ENCODE data around the gene CD2. TPM values are rescaled to one million over a fixed set of nuclear protein-coding genes. Genes with fewer than 3 reads are reported as not detected.
A peak's percentile ranks its signal among the peaks of the same experiment; 100 is the strongest.

CD2 gene
- total RNA-seq, 1 donor from 2014 or later: 1.5 TPM

GRCh38 chr1:116791727-116792126, 37.5 kb downstream of the CD2 start:
- no peaks in the 10 kb centered on the region for H3K36me3 ChIP-seq
- H3K4me1 Mint-ChIP-seq: no peaks in the 10 kb centered on the region
- no peak overlapping the region for H3K27ac ChIP-seq
- TF ChIP-seq CTCF (IDR thresholded peaks at IDR 0.05): no peak
- TF ChIP-seq EZH2phosphoT487 (IDR thresholded peaks at IDR 0.05): no peak
- no peak for TF ChIP-seq EZH2 (IDR thresholded peaks at IDR 0.05)
- no peaks in the 10 kb centered on the region for H4K20me1 ChIP-seq (ENCODE audit: low read depth)
- no peaks in the 10 kb centered on the region for H3K4me1 ChIP-seq
- no peak overlapping the region for H3K4me2 ChIP-seq
- no peaks in the 10 kb centered on the region for H3F3A ChIP-seq (ENCODE audit: low read depth)
- no peaks in the 10 kb centered on the region for H3K36me3 Mint-ChIP-seq
- H3K9me3 Mint-ChIP-seq: peaks cover 6% of the 10 kb centered on the region
- peak overlapping the region; percentile 16 for H3K27ac Mint-ChIP-seq
- no peak overlapping the region for H3K9ac ChIP-seq
- DNase-seq (ENCODE audit: low spot score): no peak
- H3K79me2 ChIP-seq (ENCODE audit: low read depth): no peaks in the 10 kb centered on the region
- H3K4me3 ChIP-seq: no peak overlapping the region
- H2AFZ ChIP-seq (replicated peaks): no peak overlapping the region
- H3K9me3 ChIP-seq (ENCODE audit: low read depth): no peaks in the 10 kb centered on the region
- no peaks in the 10 kb centered on the region for H3K27me3 ChIP-seq
- peaks cover 3% of the 10 kb centered on the region for H3K27me3 Mint-ChIP-seq (ENCODE audit: insufficient read depth, low read depth)
- H3K4me3 Mint-ChIP-seq: no peak overlapping the region

DNA sequence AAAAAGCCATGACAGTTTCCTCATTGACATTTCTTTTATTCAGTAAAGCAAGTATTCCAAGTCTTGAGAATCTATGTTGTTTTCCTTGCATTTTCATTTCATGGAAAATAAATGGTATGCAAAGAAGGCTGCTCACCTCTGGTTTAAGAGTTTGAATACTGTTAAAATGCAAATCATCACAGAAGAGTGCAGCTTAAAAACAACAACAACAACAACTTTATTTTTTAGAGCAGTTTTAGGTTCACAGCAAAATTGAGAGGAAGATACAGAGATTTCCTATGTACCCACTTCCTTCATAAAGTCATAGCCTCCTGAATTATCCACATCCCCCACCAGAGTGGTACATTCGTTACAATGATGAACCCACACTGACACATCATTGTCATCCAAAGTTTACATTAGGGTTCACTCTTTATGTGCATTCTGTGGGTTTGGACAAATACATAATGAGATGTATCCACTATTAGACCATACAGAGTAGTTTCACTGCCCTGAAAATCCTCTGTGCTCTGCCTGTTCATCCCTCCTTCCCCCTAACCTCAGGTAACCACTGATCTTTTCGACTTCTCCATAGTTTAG, 39.2 kb downstream of the CD2 start:
- no peak overlapping the region for H2AFZ ChIP-seq (replicated peaks)
- no peak overlapping the region for H3K4me3 Mint-ChIP-seq
- no peak overlapping the region for H3K4me3 ChIP-seq
- H3K36me3 Mint-ChIP-seq: no peaks in the 10 kb centered on the region
- H3F3A ChIP-seq (ENCODE audit: low read depth): no peaks in the 10 kb centered on the region
- H3K4me2 ChIP-seq: no peak overlapping the region
- H3K36me3 ChIP-seq: no peaks in the 10 kb centered on the region
- H3K4me1 Mint-ChIP-seq: no peaks in the 10 kb centered on the region
- no peak overlapping the region for H3K9ac ChIP-seq
- no peak for TF ChIP-seq EZH2phosphoT487 (IDR thresholded peaks at IDR 0.05)
- TF ChIP-seq EZH2 (IDR thresholded peaks at IDR 0.05): no peak
- TF ChIP-seq CTCF (IDR thresholded peaks at IDR 0.05): no peak
- DNase-seq (ENCODE audit: low spot score): no peak
- peaks cover 3% of the 10 kb centered on the region for H3K9me3 Mint-ChIP-seq
- no peaks in the 10 kb centered on the region for H3K79me2 ChIP-seq (ENCODE audit: low read depth)
- H3K9me3 ChIP-seq (ENCODE audit: low read depth): no peaks in the 10 kb centered on the region
- no peak overlapping the region for H3K27ac Mint-ChIP-seq
- H3K4me1 ChIP-seq: no peaks in the 10 kb centered on the region
- no peak overlapping the region for H3K27ac ChIP-seq
- no peaks in the 10 kb centered on the region for H4K20me1 ChIP-seq (ENCODE audit: low read depth)
- H3K27me3 ChIP-seq: no peaks in the 10 kb centered on the region
- peaks cover 3% of the 10 kb centered on the region for H3K27me3 Mint-ChIP-seq (ENCODE audit: insufficient read depth, low read depth)

GRCh38 chr1:116794371-116794770, 40.1 kb downstream of the CD2 start:
- no peak overlapping the region for H3K4me3 ChIP-seq
- peaks cover 3% of the 10 kb centered on the region for H3K27me3 Mint-ChIP-seq (ENCODE audit: insufficient read depth, low read depth)
- no peaks in the 10 kb centered on the region for H4K20me1 ChIP-seq (ENCODE audit: low read depth)
- no peaks in the 10 kb centered on the region for H3K36me3 Mint-ChIP-seq
- H2AFZ ChIP-seq (replicated peaks): no peak overlapping the region
- no peak overlapping the region for H3K27ac ChIP-seq
- no peaks in the 10 kb centered on the region for H3K4me1 Mint-ChIP-seq
- no peaks in the 10 kb centered on the region for H3K9me3 Mint-ChIP-seq
- H3K36me3 ChIP-seq: no peaks in the 10 kb centered on the region
- H3K4me3 Mint-ChIP-seq: no peak overlapping the region
- H3K9ac ChIP-seq: no peak overlapping the region
- no peaks in the 10 kb centered on the region for H3F3A ChIP-seq (ENCODE audit: low read depth)
- DNase-seq (ENCODE audit: low spot score): no peak
- H3K27me3 ChIP-seq: no peaks in the 10 kb centered on the region
- H3K27ac Mint-ChIP-seq: no peak overlapping the region
- TF ChIP-seq EZH2phosphoT487 (IDR thresholded peaks at IDR 0.05) (no peak), CTCF (IDR thresholded peaks at IDR 0.05) (no peak), EZH2 (IDR thresholded peaks at IDR 0.05) (no peak)
- H3K4me2 ChIP-seq: no peak overlapping the region
- no peaks in the 10 kb centered on the region for H3K9me3 ChIP-seq (ENCODE audit: low read depth)
- H3K79me2 ChIP-seq (ENCODE audit: low read depth): no peaks in the 10 kb centered on the region
- no peaks in the 10 kb centered on the region for H3K4me1 ChIP-seq
